KBM-7 (cell line): ENCODE measurements around the gene PLEKHO2.

Source experiments
- DNase-seq: peaks from one replicate; pipeline ENCODE4 v3.0.0-alpha.2; 2015
- in situ Hi-C: fragments of 300-500 bp; cut with MboI; formaldehyde crosslinking; loops from 2 replicates; pipeline ENCODE4 v1.14.3; 2020; ENCODE audit warnings: low sequenced_read_pairs, low pct_unique_long_range_greater_than_20kb, mixed read lengths

The PLEKHO2 gene

GRCh38 chr15:64816452-64816851 lies 25.3 kb upstream of the PLEKHO2 start:
- no peak for DNase-seq
- in situ Hi-C loops = no loop called here

DNA sequence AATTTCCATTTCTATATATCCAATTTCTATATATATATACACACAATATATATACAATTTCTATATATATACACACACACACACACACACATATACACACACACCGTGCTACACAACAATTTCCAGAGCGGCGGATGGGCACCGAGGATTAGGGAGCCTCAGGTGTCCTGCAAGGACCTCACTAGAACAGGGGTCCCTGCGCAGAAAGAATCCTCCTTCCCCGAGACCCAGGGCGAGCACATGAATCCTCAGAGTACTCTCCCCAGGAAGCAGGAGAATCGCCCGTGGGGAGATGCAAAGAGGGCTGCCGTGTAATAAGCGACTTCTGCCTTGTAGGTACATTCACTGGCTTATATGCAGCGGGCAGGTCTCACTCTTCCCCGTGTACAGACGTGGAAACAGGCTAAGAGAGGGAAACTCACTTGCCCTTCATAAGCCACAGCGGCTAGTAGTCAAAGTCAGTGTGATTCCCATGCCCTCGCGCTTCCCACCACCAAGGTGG lies 16.7 kb upstream of the PLEKHO2 start:
- DNase-seq = no peak
- in situ Hi-C loops = no loop called here

DNA sequence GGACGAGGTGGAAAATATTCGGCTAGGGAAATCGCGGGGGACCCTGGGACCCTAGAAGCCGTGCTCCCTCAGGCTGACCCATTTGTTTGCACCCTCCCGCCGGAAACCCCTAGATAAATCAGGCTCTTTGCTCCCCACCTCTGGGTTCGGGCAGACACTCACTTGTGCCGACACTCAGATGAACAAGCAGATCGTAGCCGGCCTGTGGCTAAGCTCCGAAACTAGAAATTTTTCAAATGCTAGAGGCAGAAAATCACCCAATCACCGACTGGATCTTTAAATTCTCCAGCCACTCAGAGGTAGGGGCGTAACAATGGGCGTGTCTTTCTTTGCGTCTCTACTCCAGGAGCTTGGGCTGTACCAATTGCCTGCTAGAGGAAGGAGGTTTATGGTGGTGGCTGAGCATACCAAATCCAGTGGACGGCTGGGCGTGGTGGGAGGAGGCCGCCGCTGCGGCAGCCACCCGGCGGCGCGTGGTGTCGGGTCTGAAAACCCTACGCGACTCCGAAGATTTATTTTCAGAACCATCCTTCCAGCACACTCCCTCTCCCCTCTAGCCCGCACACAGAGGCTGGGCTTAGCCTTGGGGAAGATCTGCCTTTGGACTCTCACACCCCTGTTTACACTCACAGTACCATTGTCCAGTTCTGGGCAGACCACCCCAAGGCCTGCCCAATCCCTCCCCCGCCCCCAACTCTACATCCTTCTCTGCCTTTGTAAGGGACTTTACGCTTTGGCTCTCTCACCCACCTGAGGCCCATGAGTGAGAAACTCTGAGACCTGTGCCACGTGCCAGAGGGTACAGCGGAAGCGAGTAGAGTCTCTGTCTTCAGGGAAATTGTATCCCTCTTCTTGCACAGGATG lies 16.1 kb upstream of the PLEKHO2 start, which contains the start of gene PIF1:
Gene PIF1 (minus strand): TSS at position 217 of the 864 bp plus-strand sequence. CDS start 1,312 bp downstream, outside the sequence.
- in situ Hi-C loops = no loop called here
- DNase-seq = peak; percentile 100

DNA sequence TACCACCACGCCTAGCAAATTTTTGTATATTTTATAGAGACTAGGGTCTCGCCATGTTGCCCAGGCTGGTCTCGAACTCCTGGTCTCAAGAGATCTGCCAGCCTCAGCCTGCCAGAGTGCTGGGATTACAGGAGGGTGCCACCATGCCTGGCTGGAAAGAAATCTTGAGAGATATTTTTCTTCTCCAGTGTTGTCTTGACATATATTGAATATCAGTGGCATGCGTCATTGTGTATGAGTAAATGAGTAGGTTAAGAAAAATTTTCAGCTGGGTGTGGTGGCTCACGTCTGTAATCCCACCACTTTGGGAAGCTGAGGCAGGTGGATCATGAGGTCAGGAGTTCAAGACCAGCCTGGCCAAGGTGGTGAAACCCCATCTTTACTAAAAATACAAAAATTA lies 12.7 kb upstream of the PLEKHO2 start:
- in situ Hi-C loops = no loop called here
- no peak for DNase-seq

- DNase-seq = no peak
- in situ Hi-C loops = no loop called here
Measured at GRCh38 chr15:64833690-64834089, 8.0 kb upstream of the PLEKHO2 start.

- no peak for DNase-seq
- in situ Hi-C loops = no loop called here
Measured at GRCh38 chr15:64836023-64836536, 5.6 kb upstream of the PLEKHO2 start.

DNA sequence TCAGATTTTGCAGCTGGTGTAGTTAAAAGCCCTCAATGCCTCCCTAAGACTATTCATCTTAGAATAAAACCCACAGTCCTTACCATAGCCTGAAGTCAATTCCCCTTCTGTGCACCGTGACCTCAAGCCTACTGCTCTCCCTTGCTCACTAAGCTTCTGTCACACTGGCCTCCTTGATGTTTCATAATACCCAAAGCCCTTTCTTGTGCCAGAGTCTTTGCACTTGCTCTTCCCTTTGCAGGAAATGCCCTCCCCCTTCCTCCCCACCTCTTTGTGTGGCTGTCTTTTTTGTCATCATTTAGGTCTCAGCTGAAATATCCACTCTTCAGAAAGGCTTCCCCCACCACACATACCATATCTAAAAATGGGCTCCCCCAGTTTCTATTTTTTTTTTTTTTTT lies 4.2 kb upstream of the PLEKHO2 start:
- DNase-seq = peak; percentile 95

GRCh38 chr15:64841060-64841343 lies 713 bp upstream of the PLEKHO2 start:
- in situ Hi-C loops = no loop called here
- no peak for DNase-seq

More for the DNA sequence above, 4.2 kb upstream of the PLEKHO2 start:
- in situ Hi-C loops = no loop called here

GRCh38 chr15:64842096-64842939 lies 603 bp downstream of the PLEKHO2 start:
- DNase-seq = peak; percentile 67
- in situ Hi-C loops = no loop called here

- in situ Hi-C loops = no loop called here
- peak; percentile 92 for DNase-seq
Measured at GRCh38 chr15:64842986-64843561, 1.4 kb downstream of the PLEKHO2 start.

DNA sequence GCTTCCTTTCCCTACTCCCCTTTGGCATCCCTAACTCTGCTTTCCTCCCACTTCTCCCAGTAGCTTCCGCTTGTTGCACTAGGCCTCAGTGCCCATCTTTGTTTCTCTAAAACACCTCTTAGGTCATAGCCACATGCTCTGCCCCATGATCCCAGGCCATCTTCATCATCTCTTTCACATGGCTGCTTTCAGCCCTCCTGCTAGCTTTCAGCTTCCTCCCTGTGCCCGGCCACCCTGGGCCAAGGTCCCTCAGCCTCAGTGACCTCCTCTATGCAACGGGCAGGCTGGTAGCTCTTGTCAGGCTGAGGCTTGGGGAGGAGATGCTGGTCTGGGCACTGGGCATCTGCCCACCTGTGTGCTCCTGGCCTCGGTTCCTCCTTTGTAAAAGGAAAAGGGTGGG lies 2.3 kb downstream of the PLEKHO2 start:
- DNase-seq = no peak
- in situ Hi-C loops = no loop called here

DNA sequence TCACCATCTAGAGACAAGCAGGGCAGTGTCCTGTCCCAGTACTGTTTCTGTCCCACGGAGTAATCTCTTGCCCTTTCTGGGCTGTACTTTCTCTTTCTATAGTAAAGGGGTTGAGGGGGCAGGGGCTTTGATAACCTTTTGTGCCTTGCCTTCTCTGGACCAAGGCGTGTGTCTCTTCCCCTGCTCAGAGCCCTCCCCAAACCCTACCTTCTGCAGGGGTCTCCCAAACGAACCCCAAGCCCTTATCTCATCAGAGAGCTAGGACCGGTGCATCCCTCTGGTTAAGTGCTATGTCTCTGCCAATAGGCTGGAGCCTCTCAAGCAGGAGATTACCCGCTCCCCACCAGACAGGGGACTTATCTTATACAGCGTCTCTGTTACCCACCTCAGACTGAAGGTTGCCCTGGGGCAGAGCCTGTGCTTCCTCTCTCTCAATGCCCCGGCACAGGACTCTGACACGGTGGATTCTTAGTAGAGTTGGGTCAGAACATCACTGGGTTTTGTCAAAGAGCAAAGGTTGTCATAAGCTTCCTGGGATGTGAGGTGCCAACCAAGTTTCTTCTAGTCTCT lies 2.9 kb downstream of the PLEKHO2 start:
- in situ Hi-C loops = no loop called here
- no peak for DNase-seq

DNA sequence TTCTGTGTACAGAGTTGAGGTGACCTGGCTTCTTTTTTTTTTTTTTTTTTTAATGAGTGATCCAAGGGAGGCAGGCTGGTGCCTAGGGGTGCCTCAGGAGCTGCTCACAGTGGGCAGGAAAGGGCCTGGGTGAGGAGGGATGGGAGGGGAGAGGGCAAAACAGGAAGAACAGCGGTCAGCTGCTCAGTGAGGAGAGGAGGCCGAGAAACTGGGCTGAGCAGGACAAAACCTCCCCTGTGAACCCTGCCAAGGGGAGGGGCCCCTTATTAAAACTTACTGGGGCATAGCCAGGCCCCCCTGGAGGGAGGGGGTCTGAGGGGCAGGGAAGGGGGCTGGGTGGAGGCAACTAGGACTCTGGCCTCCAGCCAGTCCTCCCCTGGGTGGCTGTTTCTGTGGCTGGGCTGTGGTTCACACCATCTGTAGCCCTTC lies 3.5 kb downstream of the PLEKHO2 start:
- in situ Hi-C loops = no loop called here

GRCh38 chr15:64845831-64846595 lies 4.3 kb downstream of the PLEKHO2 start:
- in situ Hi-C loops = no loop called here

More for the DNA sequence above, 3.5 kb downstream of the PLEKHO2 start:
- peak; percentile 69 for DNase-seq

DNA sequence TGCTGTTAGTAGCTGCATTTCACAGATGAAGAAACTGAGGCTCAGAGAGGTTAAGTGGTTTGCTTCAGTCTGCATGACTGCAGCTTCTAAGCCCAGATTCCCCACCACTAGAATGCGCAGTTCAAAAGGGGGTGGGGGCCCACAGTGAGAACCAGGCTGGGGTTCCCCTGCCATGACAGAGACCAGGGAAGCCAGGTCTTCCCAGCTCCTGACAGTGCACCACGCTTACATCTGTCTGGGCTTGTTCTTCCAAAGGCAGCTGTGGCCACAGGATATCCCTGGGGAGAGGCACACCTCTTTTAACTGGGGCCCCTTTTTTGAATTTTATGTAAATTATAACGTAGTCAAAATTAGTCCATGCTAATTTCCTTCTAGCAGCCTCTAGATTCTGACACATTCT lies 5.3 kb downstream of the PLEKHO2 start:
- no peak for DNase-seq
- in situ Hi-C loops = no loop called here

More at GRCh38 chr15:64845831-64846595, 4.3 kb downstream of the PLEKHO2 start:
- peak; percentile 35 for DNase-seq

DNA sequence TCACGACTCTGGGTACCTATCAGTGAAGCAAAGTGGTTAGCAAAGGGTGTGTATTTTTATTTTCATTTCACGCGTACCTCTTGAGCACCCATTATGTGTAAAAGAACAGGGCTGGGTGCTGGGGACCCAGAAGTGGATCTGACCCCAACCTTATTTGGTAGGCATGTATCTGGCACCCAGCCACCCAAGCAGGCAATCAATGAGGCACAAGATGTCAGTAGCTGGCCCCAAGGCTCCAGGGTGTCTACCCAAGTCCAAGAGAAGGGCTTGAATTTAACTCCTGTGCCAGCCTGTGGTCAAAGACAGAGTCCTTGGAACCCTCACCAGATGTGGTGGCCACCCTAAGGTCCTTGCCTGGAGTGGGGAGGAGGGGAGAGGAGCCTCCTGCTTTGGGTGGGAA lies 5.7 kb downstream of the PLEKHO2 start:
- no peak for DNase-seq
- in situ Hi-C loops = no loop called here

GRCh38 chr15:64847876-64848716 lies 6.4 kb downstream of the PLEKHO2 start:
- no peak for DNase-seq
- in situ Hi-C loops = no loop called here
